Kidney tubule cell (primary cell): Measurements from ENCODE around the gene ZP2.
"Not testable (repeated sequence)": the region's sequence is repeated elsewhere in the genome, so short reads cannot be mapped to it uniquely, and the experiment has no call there.

Source experiments
- DNase-seq: peaks from one replicate; pipeline ENCODE4 v3.0.0-alpha.2; 2018; ENCODE audit warnings: low spot score

Gene ZP2

GRCh38 chr16:21211486-21211885 lies at the start of gene ZP2:
ZP2 (minus strand) TSS chr16:21211574; CDS start chr16:21211547, 27 bp downstream.
- DNase-seq = no peak

DNA sequence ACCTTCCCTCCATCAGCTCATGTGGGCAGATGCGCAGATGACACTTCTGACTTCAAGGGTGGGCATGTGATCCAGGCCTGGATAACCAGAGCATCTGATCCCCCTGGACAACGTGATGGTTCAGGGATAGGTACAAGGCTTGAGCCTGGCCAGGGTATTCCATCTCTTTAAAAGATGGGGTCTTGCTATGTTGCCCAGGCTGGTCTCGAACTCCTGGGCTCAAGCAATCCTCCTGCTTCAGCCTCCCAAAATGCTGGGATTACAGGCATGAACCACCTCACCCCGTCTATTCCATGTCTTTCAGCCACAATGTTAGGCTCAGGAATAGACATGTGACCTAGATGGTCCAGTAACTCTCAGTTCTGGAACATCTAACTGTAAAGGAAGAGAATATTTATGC lies 45.9 kb upstream of the ZP2 start:
- DNase-seq = no peak

GRCh38 chr16:21256636-21257035 lies 45.3 kb upstream of the ZP2 start:
- no peak for DNase-seq

DNA sequence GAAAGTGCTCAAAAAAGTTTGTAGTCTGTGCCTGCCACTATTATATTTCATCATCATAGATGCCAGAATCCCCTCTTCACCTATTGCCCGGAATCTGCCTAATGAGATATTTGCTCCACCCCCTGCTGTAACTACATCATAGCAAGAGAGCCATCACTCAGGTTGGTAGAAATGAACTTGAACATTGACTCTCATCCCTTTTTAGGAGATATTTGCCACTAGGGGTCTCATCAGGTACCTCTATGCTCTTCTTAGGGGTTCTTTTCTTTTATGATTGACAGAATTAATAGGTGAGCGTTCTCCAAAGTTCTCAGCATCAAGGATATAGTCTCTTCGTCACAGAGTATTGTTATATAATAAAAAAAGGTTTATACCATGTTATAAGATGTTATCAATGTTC lies 42.1 kb upstream of the ZP2 start:
- no peak for DNase-seq

DNA sequence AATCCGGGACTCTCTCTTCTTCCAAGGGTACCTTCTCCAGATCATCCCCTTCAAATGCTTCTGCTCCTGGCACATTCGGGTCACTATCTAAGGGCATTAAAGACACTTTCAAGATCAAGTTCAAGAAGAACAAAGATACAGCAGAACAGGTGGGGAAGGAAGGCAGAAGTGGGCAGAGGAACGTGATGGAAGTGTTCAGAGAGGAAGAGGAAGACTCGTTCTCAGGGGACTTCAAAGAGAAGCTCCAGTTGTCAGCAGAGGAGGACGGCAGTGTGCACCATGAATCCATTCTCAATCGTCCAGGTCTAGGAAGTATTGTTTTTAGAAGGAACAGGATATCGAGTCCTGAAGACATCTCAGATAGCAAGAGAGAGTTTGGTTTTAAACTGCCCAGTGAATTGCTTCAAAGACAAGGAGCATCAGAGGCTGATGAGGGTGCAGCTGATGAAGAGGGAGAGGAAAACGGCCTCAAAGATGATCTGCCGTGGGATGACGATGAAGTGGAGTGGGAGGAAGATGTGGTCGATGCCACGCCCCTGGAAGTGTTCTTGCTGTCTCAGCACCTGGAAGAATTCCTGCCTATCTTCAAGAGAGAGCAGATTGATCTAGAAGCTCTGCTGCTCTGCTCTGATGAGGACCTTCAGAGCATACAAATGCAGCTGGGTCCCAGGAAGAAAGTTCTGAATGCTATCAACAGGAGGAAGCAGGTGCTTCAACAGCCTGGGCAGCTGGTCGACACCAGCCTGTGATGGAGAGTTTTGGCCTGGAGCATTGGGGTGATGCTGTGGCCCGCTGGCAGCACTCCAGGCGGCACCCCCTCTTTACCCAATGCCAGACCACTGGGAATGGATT lies 38.9 kb upstream of the ZP2 start:
- DNase-seq = no peak

- DNase-seq = not testable (repeated sequence)
Observed at GRCh38 chr16:21248179-21248578, 36.8 kb upstream of the ZP2 start.

- no peak for DNase-seq
Observed at GRCh38 chr16:21244518-21245215, 33.3 kb upstream of the ZP2 start.

DNA sequence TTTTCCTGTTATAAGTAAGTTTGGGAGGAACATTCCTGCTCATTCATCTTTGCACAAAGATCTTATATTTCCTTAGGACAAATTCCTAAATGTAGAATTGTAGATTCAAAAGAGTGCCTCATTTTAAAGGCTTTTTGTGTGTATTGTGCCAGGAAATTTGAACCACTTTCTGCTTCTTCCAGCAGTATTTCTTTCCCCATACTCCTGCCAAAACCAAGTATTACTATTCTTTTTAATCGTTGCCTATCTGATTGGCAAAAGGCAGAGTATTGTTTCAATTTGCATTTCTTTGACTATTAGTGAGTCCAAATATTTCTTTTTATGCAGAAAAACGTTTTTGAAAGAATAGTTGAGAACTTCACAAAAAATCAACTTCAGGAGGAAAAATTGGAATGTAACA lies 31.4 kb upstream of the ZP2 start:
- no peak for DNase-seq

DNA sequence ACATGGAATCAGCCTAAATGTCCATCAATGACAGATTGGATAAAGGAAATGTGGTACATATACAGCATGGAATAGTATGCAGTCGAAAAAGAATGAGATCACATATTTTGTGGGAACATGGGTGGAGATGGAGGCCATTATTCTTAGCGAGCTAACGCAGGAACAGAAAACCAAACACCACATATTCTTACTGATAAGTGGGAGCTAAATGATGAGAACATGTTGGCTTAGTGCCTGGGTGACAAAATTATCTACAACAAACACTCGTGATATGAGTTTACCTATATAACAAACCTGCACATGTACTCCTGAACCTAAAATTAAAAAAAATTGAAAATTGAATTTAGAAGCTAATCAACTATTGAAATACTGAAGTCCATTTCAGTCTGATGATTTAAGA lies 28.3 kb upstream of the ZP2 start:
- DNase-seq = no peak

DNA sequence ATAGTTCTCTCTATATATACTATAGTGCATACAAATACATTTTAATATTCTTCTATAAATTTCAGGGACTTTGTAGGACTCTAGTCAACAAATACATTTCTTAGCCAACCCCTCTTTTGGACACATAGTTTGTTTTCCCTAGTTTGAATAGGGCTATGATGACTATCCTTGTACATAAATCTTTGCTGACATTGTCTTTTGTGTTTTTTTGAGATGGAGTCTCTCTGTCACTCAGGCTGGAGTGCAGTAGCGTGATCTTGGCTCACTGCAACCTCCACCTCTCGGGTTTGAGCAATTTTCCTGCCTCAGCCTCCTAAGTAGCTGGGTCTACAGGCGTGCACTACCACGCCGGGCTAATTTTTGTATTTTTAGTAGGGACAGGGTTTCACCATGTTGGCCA lies 25.5 kb upstream of the ZP2 start:
- DNase-seq = no peak

DNA sequence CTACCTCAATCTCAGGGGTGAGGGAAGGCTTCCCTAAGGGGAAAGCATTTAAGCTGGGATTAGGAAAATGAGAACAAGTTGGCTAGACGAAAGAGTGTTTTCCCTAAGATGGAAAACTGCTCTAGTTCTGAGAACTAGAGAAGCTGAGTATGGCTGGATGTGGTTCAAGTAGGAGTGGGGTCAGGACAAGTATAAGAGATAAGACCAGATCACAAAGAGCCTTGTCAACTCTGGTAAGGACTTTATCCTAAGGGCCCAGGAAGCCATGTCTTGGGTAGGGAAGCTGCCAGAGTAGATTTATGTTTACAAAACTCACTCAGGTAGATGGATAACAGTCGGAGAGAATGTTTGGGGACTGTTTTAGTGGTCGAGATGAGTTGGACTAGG lies 23.8 kb upstream of the ZP2 start:
- no peak for DNase-seq

- DNase-seq = peak; percentile 2
Observed at GRCh38 chr16:21233521-21234150, 22.3 kb upstream of the ZP2 start, which contains the start of gene ANKS4B. ANKS4B (plus strand) TSS chr16:21233699; CDS start chr16:21233738, 39 bp downstream.

- no peak for DNase-seq
Observed at GRCh38 chr16:21233045-21233520, 21.7 kb upstream of the ZP2 start.

DNA sequence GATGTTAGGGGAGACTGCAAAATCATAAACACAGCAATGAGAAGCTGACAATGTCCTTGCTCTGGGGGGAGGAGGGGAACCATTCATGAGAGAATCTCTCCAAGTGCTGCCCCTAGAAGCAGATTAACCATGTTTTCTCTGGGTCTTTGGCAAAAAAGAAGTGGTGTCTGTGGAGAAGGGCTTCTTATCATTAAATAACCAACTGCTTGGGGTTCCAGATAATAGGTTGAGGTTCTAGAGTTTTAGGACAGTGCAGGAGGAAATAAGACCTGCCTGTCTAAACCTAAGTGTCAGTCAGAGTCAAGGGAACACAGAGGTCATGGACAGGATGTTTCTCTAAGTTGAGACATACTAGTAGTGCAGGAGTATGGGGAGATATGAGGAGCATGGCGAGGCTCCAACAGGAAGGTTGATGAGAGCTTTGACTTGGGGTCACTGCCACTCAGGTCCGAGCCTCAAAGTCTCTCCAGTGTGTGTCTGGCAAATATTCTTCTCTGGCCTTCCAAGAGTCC lies 17.0 kb upstream of the ZP2 start:
- no peak for DNase-seq

DNA sequence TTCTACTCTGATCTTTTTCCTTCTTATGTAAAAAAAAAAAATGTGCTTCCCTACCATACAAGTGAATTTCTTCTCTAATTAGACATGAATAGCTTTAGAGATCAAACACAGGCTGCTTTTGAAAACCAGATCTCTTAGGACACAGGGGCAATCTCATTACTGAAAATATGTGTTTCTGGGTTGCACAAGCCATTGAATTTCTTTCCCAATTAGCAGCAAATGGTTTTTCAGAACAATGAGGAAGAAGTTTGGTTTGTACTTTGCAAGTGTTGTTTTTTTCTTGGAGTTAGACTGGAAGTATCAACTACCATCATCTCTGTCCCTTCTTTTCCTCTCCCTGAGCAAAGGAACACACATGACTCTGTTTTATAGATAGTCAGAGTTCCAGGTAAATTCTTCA lies 16.5 kb upstream of the ZP2 start:
- DNase-seq = no peak

GRCh38 chr16:21226749-21227148 lies 15.4 kb upstream of the ZP2 start:
- DNase-seq = no peak

GRCh38 chr16:21224800-21225199 lies 13.4 kb upstream of the ZP2 start:
- no peak for DNase-seq

DNA sequence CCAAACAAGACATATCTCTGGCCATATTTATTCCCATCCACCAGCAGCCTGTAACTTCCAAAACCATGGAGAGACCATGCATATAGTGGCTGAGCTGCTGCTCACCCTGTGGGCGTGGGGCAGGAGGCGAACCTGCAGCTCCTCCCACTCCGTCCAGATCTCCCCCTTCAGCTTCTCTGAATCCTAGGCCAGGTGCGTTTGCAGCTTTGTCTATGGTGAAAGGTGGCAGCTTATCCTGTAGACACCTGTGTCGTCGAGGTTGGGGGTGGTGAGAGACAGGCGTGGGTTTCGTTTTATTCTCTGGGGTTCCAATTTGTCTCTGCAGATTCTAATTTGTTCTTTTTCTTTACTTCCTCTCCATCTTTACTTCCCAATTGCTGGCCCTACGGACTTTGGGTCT lies 12.4 kb upstream of the ZP2 start:
- no peak for DNase-seq

- peak; percentile 90 for DNase-seq
Observed at GRCh38 chr16:21222495-21223337, 11.3 kb upstream of the ZP2 start.

- DNase-seq = no peak
Observed at GRCh38 chr16:21219551-21219950, 8.2 kb upstream of the ZP2 start.

- DNase-seq = no peak
Observed at GRCh38 chr16:21218153-21218552, 6.8 kb upstream of the ZP2 start.

- DNase-seq = no peak
Observed at GRCh38 chr16:21217121-21217520, 5.7 kb upstream of the ZP2 start.
